Measurements from ENCODE around the gene STEAP1.
"Not testable (repeated sequence)": the region's sequence is repeated elsewhere in the genome, so short reads cannot be mapped to it uniquely, and the experiment has no call there.

DNA sequence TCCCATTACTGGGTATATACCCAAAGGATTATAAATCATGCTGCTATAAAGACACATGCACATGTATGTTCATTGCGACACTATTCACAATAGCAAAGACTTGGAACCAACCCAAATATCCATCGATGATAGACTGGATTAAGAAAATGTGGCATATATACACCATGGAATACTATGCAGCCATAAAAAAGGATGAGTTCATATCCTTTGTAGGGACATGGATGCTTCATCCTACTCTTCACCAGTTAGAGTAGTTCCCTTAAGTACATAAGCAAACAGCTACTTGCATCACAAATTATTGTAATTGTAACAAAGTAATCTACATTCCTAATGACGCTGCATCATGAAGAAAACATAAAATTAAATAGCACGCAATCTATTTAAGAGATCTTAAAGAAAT lies 32.0 kb downstream of the STEAP1 start:
- TF ChIP-seq, protein P1, sequence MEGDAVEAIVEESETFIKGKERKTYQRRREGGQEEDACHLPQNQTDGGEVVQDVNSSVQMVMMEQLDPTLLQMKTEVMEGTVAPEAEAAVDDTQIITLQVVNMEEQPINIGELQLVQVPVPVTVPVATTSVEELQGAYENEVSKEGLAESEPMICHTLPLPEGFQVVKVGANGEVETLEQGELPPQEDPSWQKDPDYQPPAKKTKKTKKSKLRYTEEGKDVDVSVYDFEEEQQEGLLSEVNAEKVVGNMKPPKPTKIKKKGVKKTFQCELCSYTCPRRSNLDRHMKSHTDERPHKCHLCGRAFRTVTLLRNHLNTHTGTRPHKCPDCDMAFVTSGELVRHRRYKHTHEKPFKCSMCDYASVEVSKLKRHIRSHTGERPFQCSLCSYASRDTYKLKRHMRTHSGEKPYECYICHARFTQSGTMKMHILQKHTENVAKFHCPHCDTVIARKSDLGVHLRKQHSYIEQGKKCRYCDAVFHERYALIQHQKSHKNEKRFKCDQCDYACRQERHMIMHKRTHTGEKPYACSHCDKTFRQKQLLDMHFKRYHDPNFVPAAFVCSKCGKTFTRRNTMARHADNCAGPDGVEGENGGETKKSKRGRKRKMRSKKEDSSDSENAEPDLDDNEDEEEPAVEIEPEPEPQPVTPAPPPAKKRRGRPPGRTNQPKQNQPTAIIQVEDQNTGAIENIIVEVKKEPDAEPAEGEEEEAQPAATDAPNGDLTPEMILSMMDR (conservative IDR thresholded peaks at IDR 0.05; ENCODE audit: low read length), result not testable (repeated sequence)
- TF ChIP-seq EZH2phosphoT487 (IDR thresholded peaks at IDR 0.05; ENCODE audit: borderline replicate concordance), result not testable (repeated sequence)
